Measurements from ENCODE around the gene GRK1. TPM values are rescaled to one million over a fixed set of nuclear protein-coding genes. Genes with fewer than 3 reads are reported as not detected.

Gene GRK1
- total and polyA plus RNA-seq, 2 of the 13 experiments (the other 11 are each of a cell fraction or from before 2014, with no cell fraction given): 0.07 to 0.12 TPM

GRCh38 chr13:113771709-113772331, 104.8 kb downstream of the GRK1 start (continued):
- TF ChIP-seq ZBTB39 (CRISPR knock-in tag; IDR thresholded peaks at IDR 0.05): no peak
- no peak for TF ChIP-seq MAFF (IDR thresholded peaks at IDR 0.05; ENCODE audit: low read depth, low read length)
- no peak for TF ChIP-seq HOXD1 (CRISPR knock-in tag; IDR thresholded peaks at IDR 0.05)
- TF ChIP-seq SPEN (CRISPR knock-in tag; IDR thresholded peaks at IDR 0.05; ENCODE audit: low read depth): no peak
- TF ChIP-seq AGO2 (optimal IDR thresholded peaks at IDR 0.05; ENCODE audit: low read depth, low read length): no peak
- TF ChIP-seq TSC22D2 (CRISPR knock-in tag; IDR thresholded peaks at IDR 0.05; ENCODE audit: borderline replicate concordance): no peak
- TF ChIP-seq SIX4 (CRISPR knock-in tag; IDR thresholded peaks at IDR 0.05): no peak

- H3K27me3 ChIP-seq (ENCODE audit: control insufficient read depth in 1 of 2, insufficient read depth in 2 of 2, low read length in 2 of 2): peaks cover 0 to 22% of the 10 kb centered on the region in 2 experiments
- H3K4me3 ChIP-seq (replicated peaks in 1 of 3; ENCODE audit: insufficient read depth in 1 of 3, low read depth in 2 of 3, low read length in 3 of 3): no peak overlapping the region
- H3K4me1 ChIP-seq (ENCODE audit: insufficient read depth, low read length): peaks cover 7% of the 10 kb centered on the region; the same call in 1 of the 2 replicates
- ATAC-seq (no peak), DNase-seq (ENCODE audit: low spot score) (no peak), FAIRE-seq (peak; percentile 77)
- no peak overlapping the region for H3K27ac ChIP-seq (ENCODE audit: extremely low read length, insufficient read depth, low read length)
- in situ Hi-C loops (cut with HindIII; ENCODE audit: extremely low pct_ligation_motif_present, low pct_unique_long_range_greater_than_20kb): no loop called here
- CTCF ChIA-PET (ENCODE audit: low intra/inter-chr PET ratio, low total read pairs): no interaction called here
- no peaks in the 10 kb centered on the region for H3K36me3 ChIP-seq (replicated peaks in 1 of 2; ENCODE audit: control insufficient read depth in 1 of 2, insufficient read depth in 2 of 2, low read length in 2 of 2)
- POLR2A ChIA-PET: no interaction called here
- H3K4me2 ChIP-seq (ENCODE audit: low read depth, low read length): no peak overlapping the region
- intact Hi-C loops (cut with micrococcal nuclease; ENCODE audit: unreplicated experiment): no loop called here
- H3K9ac ChIP-seq (ENCODE audit: insufficient read depth, low read depth, low read length): no peak overlapping the region
- no peaks in the 10 kb centered on the region for H4K20me1 ChIP-seq (ENCODE audit: insufficient read depth, low read length)
- WGBS (ENCODE audit: low lambda C conversion rate): 19% methylated on average over 9 of the region's 9 CpGs
- BruUV-seq (replicated peaks): no TSS peak
- H3K79me2 ChIP-seq (ENCODE audit: insufficient read depth, low read length): no peaks in the 10 kb centered on the region
- no peak overlapping the region for H2AFZ ChIP-seq (ENCODE audit: low read length)
- no peaks in the 10 kb centered on the region for H3K9me3 ChIP-seq (ENCODE audit: low read length)
- no peak for TF ChIP-seq HNF1B (CRISPR knock-in tag; IDR thresholded peaks at IDR 0.05)
- no peak for TF ChIP-seq TSC22D2 (CRISPR knock-in tag; IDR thresholded peaks at IDR 0.05; ENCODE audit: borderline replicate concordance)
- TF ChIP-seq FOXA1 (IDR thresholded peaks at IDR 0.05): 0 out of 2 replicates have a peak, but pooled peaks have one; percentile 2
- TF ChIP-seq FOXA1 (CRISPR knock-in tag; IDR thresholded peaks at IDR 0.05): no peak
- peak; percentile 56; the same call in 1 of the 2 replicates for TF ChIP-seq CREB1 (IDR thresholded peaks at IDR 0.05)
- TF ChIP-seq CREB1 (CRISPR knock-in tag; IDR thresholded peaks at IDR 0.05): no peak
- no peak for TF ChIP-seq ZBTB1 (CRISPR knock-in tag; IDR thresholded peaks at IDR 0.05; ENCODE audit: borderline replicate concordance)
- TF ChIP-seq GMEB2 (CRISPR knock-in tag; IDR thresholded peaks at IDR 0.05; ENCODE audit: low read depth): no peak
- TF ChIP-seq ZNF800 (CRISPR knock-in tag; IDR thresholded peaks at IDR 0.05): no peak
Measured at GRCh38 chr13:113774177-113775107, 107.4 kb downstream of the GRK1 start.

Measured in HepG2 (cell line).